G401 (cell line): ENCODE data around the gene TRNAU1AP. TPM values are rescaled to one million over a fixed set of nuclear protein-coding genes. Genes with fewer than 3 reads are reported as not detected.
"Not testable (repeated sequence)": the region's sequence is repeated elsewhere in the genome, so short reads cannot be mapped to it uniquely, and the experiment has no call there.

Experiments
- DNase-seq: peaks from one replicate; pipeline ENCODE4 v3.0.0-alpha.2; 2015; ENCODE audit warnings: low spot score
- in situ Hi-C: cut with HindIII; loops from 2 replicates; pipeline ENCODE4 v1.10.0; 2016; ENCODE audit warnings: low sequenced_read_pairs, mixed read lengths
- total RNA-seq: library from RNA; depleted of rRNA; stranded (reverse); fragments of >200 nt; shearing (Covaris generic); gene quantifications from 2 replicates; pipeline ENCODE4 v1.2.3, GENCODE V29; 2014

TRNAU1AP gene
- total RNA-seq, 1 experiment from 2014 or later = 35.6 TPM

- in situ Hi-C loops = no loop called here
- no peak for DNase-seq
Measured at GRCh38 chr1:28519946-28520725, 32.7 kb upstream of the TRNAU1AP start.

GRCh38 chr1:28520796-28521195 lies 32.1 kb upstream of the TRNAU1AP start:
- DNase-seq, in situ Hi-C loops: not testable (repeated sequence)

GRCh38 chr1:28521502-28522164 lies 31.3 kb upstream of the TRNAU1AP start:
- in situ Hi-C loops = no loop called here
- no peak for DNase-seq

- in situ Hi-C loops, DNase-seq: not testable (repeated sequence)
Measured at GRCh38 chr1:28522537-28522936, 30.3 kb upstream of the TRNAU1AP start.

GRCh38 chr1:28525002-28525642 lies 27.8 kb upstream of the TRNAU1AP start:
- DNase-seq, in situ Hi-C loops: not testable (repeated sequence)

GRCh38 chr1:28526886-28527285 lies 26.0 kb upstream of the TRNAU1AP start:
- in situ Hi-C loops = no loop called here
- DNase-seq = no peak

- in situ Hi-C loops = no loop called here
- DNase-seq = no peak
Measured at GRCh38 chr1:28530456-28530855, 22.4 kb upstream of the TRNAU1AP start.

- in situ Hi-C loops = no loop called here
- no peak for DNase-seq
Measured at GRCh38 chr1:28534671-28535070, 18.2 kb upstream of the TRNAU1AP start.

GRCh38 chr1:28535180-28535579 lies 17.7 kb upstream of the TRNAU1AP start:
- in situ Hi-C loops = no loop called here
- DNase-seq = no peak

- in situ Hi-C loops = no loop called here
- no peak for DNase-seq
Measured at GRCh38 chr1:28537457-28538199, 15.3 kb upstream of the TRNAU1AP start.

GRCh38 chr1:28538286-28538685 lies 14.6 kb upstream of the TRNAU1AP start:
- in situ Hi-C loops = no loop called here
- DNase-seq = no peak

GRCh38 chr1:28540651-28541050 lies 12.2 kb upstream of the TRNAU1AP start:
- in situ Hi-C loops = no loop called here
- DNase-seq = no peak

- in situ Hi-C loops, DNase-seq: not testable (repeated sequence)
Measured at GRCh38 chr1:28541414-28542015, 11.4 kb upstream of the TRNAU1AP start.

GRCh38 chr1:28545246-28545628 lies 7.6 kb upstream of the TRNAU1AP start:
- in situ Hi-C loops = no loop called here

GRCh38 chr1:28548318-28548717 lies 4.6 kb upstream of the TRNAU1AP start:
- DNase-seq = no peak

More at GRCh38 chr1:28545246-28545628, 7.6 kb upstream of the TRNAU1AP start:
- DNase-seq = no peak

GRCh38 chr1:28551381-28551780 lies 1.5 kb upstream of the TRNAU1AP start:
- DNase-seq = no peak
- in situ Hi-C loops = no loop called here

More at GRCh38 chr1:28548318-28548717, 4.6 kb upstream of the TRNAU1AP start:
- in situ Hi-C loops = no loop called here

- in situ Hi-C loops = no loop called here
- DNase-seq = no peak
Measured at GRCh38 chr1:28560886-28561285, 8.0 kb downstream of the TRNAU1AP start.

GRCh38 chr1:28564310-28564709 lies 11.4 kb downstream of the TRNAU1AP start:
- no peak for DNase-seq
- in situ Hi-C loops = no loop called here

- in situ Hi-C loops = no loop called here
- DNase-seq = no peak
Measured at GRCh38 chr1:28565040-28565439, 12.2 kb downstream of the TRNAU1AP start.
